ENCODE data around the gene HNRNPA3.

The HNRNPA3 gene

GRCh38 chr2:177262092-177262491 is 49.5 kb downstream of the HNRNPA3 start:
- peaks cover 19% of the 10 kb centered on the region for H3K36me3 ChIP-seq
- H3K27me3 ChIP-seq (ENCODE audit: insufficient read depth, low read depth, severe bottlenecking): no peaks in the 10 kb centered on the region
- peak overlapping the region; percentile 94 for H3K4me3 ChIP-seq (ENCODE audit: low read depth, low read length)
- no peak overlapping the region; the same call in 1 of the 2 replicates for H3K27ac ChIP-seq
- TF ChIP-seq CTCF (IDR thresholded peaks at IDR 0.05; ENCODE audit: low read depth, low read length): no peak
- DNase-seq: no peak
- H3K9me3 ChIP-seq (ENCODE audit: severe bottlenecking): peaks cover 8% of the 10 kb centered on the region

- Histone ChIP-seq H3K4me3 (ENCODE audit: low read depth, low read length) (peak overlapping the region; percentile 94), H3K27ac (peak overlapping the region; percentile 97), H3K27me3 (ENCODE audit: insufficient read depth, low read depth, severe bottlenecking) (no peaks in the 10 kb centered on the region), H3K36me3 (peaks cover 16% of the 10 kb centered on the region), H3K9me3 (ENCODE audit: severe bottlenecking) (peaks cover 5% of the 10 kb centered on the region)
- DNase-seq: no peak
- TF ChIP-seq CTCF (IDR thresholded peaks at IDR 0.05; ENCODE audit: low read depth, low read length): no peak
These were observed 50.4 kb downstream of the HNRNPA3 start for GRCh38 chr2:177262958-177263450.

GRCh38 chr2:177263451-177264208 is 51.0 kb downstream of the HNRNPA3 start:
- Histone ChIP-seq H3K36me3 (peaks cover 12% of the 10 kb centered on the region), H3K4me3 (ENCODE audit: low read depth, low read length) (peak overlapping the region; percentile 94), H3K9me3 (ENCODE audit: severe bottlenecking) (peaks cover 2% of the 10 kb centered on the region), H3K27ac (peak overlapping the region; percentile 97), H3K27me3 (ENCODE audit: insufficient read depth, low read depth, severe bottlenecking) (no peaks in the 10 kb centered on the region)
- peak; percentile 98 for DNase-seq
- TF ChIP-seq CTCF (IDR thresholded peaks at IDR 0.05; ENCODE audit: low read depth, low read length): peak; percentile 94

- Histone ChIP-seq H3K27me3 (ENCODE audit: insufficient read depth, low read depth, severe bottlenecking) (no peaks in the 10 kb centered on the region), H3K27ac (peak overlapping the region; percentile 97), H3K4me3 (ENCODE audit: low read depth, low read length) (peak overlapping the region; percentile 94), H3K36me3 (peaks cover 8% of the 10 kb centered on the region), H3K9me3 (ENCODE audit: severe bottlenecking) (peaks cover 2% of the 10 kb centered on the region)
- no peak for TF ChIP-seq CTCF (IDR thresholded peaks at IDR 0.05; ENCODE audit: low read depth, low read length)
- DNase-seq: peak; percentile 43
These were observed 51.7 kb downstream of the HNRNPA3 start for GRCh38 chr2:177264209-177264692.

- Histone ChIP-seq H3K27ac (peak within 1 kb of the TSS; percentile 97), H3K9me3 (ENCODE audit: severe bottlenecking) (no peaks in the 10 kb centered on the region), H3K27me3 (ENCODE audit: insufficient read depth, low read depth, severe bottlenecking) (no peaks in the 10 kb centered on the region), H3K4me3 (ENCODE audit: low read depth, low read length) (peak within 1 kb of the TSS; percentile 94), H3K36me3 (peaks cover 8% of the 10 kb centered on the region)
- DNase-seq: peak; percentile 90
- TF ChIP-seq CTCF (IDR thresholded peaks at IDR 0.05; ENCODE audit: low read depth, low read length): peak; percentile 42; the same call in 1 of the 2 replicates
These were observed 52.3 kb downstream of the HNRNPA3 start, which contains the start of gene NFE2L2 for GRCh38 chr2:177264693-177265587. Gene NFE2L2, minus strand, starts transcription at chr2:177264727. Its CDS starts 151 bp downstream, at chr2:177264576.
